SJSA1 (cell line): ENCODE measurements around the gene NOL8. TPM values are rescaled to one million over a fixed set of nuclear protein-coding genes. Genes with fewer than 3 reads are reported as not detected.

Experiments
- DNase-seq, 2 experiments: peaks; one replicate each; pipeline ENCODE4 v3.0.0-alpha.2; 2015 to 2020; ENCODE audit warnings: low spot score in 2 of 2, low read depth in 1 of 2
- H3K27ac ChIP-seq: fragments of 250-450 bp; sonication (Bioruptor Pico); 2 replicates; pipeline ENCODE4 v1.5.1; 2020; ENCODE audit warnings: mild to moderate bottlenecking, moderate library complexity
- H3K27me3 ChIP-seq: fragments of 250-450 bp; sonication (Bioruptor Pico); replicated peaks from 2 replicates; pipeline ENCODE4 v1.5.1; 2020; ENCODE audit warnings: mild to moderate bottlenecking, moderate library complexity
- H3K36me3 ChIP-seq: fragments of 250-450 bp; sonication (Bioruptor Pico); 2 replicates; pipeline ENCODE4 v1.5.1; 2020; ENCODE audit warnings: mild to moderate bottlenecking
- H3K4me1 ChIP-seq: fragments of 250-450 bp; sonication (Bioruptor Pico); replicated peaks from 2 replicates; pipeline ENCODE4 v1.6.1; 2021; ENCODE audit warnings: mild to moderate bottlenecking
- H3K4me3 ChIP-seq: fragments of 250-450 bp; sonication (Bioruptor Pico); 2 replicates; pipeline ENCODE4 v1.5.1; 2020; ENCODE audit warnings: mild to moderate bottlenecking
- H3K9me3 ChIP-seq: fragments of 250-450 bp; sonication (Bioruptor Pico); replicated peaks from 2 replicates; pipeline ENCODE4 v1.5.1; 2020; ENCODE audit warnings: mild to moderate bottlenecking
- total RNA-seq: library from RNA; depleted of rRNA; stranded (reverse); fragments of >200 nt; shearing (Covaris generic); gene quantifications from 2 replicates; pipeline ENCODE4 v1.2.3, GENCODE V29; 2014

The NOL8 gene
- total RNA-seq, 1 experiment from 2014 or later = 16.3 TPM

GRCh38 chr9:92332577-92333281, 7.6 kb upstream of the NOL8 start:
- peaks cover 15% of the 10 kb centered on the region for H3K36me3 ChIP-seq
- H3K9me3 ChIP-seq = no peaks in the 10 kb centered on the region
- H3K27me3 ChIP-seq = no peaks in the 10 kb centered on the region
- no peak overlapping the region for H3K4me3 ChIP-seq
- DNase-seq = no peak
- no peak overlapping the region for H3K27ac ChIP-seq
- no peaks in the 10 kb centered on the region for H3K4me1 ChIP-seq

GRCh38 chr9:92328225-92328624, 3.1 kb upstream of the NOL8 start:
- H3K9me3 ChIP-seq = no peaks in the 10 kb centered on the region
- DNase-seq = peak in 1 of 2 experiments; percentile 10
- no peaks in the 10 kb centered on the region for H3K27me3 ChIP-seq
- H3K36me3 ChIP-seq = peaks cover under 1% of the 10 kb centered on the region
- no peak overlapping the region for H3K27ac ChIP-seq
- peaks cover 10% of the 10 kb centered on the region; the same call in 1 of the 2 replicates for H3K4me1 ChIP-seq
- no peak overlapping the region for H3K4me3 ChIP-seq

GRCh38 chr9:92327283-92327850, 2.2 kb upstream of the NOL8 start:
- no peaks in the 10 kb centered on the region for H3K9me3 ChIP-seq
- H3K27ac ChIP-seq = no peak overlapping the region
- peaks cover 10% of the 10 kb centered on the region; the same call in 1 of the 2 replicates for H3K4me1 ChIP-seq
- no peak overlapping the region for H3K4me3 ChIP-seq
- no peaks in the 10 kb centered on the region for H3K27me3 ChIP-seq
- peaks cover 8% of the 10 kb centered on the region for H3K36me3 ChIP-seq
- DNase-seq = no peak

GRCh38 chr9:92325991-92326500, 896 bp upstream of the NOL8 start:
- no peaks in the 10 kb centered on the region for H3K9me3 ChIP-seq
- H3K27me3 ChIP-seq = no peaks in the 10 kb centered on the region
- H3K4me1 ChIP-seq = peaks cover 10% of the 10 kb centered on the region; the same call in 1 of the 2 replicates
- peak overlapping the region; percentile 63 for H3K4me3 ChIP-seq
- H3K36me3 ChIP-seq = peaks cover 16% of the 10 kb centered on the region
- peak overlapping the region; percentile 97 for H3K27ac ChIP-seq
- no peak for DNase-seq

- Histone ChIP-seq H3K36me3 (peaks cover 22% of the 10 kb centered on the region), H3K27ac (peak overlapping the region; percentile 97), H3K27me3 (no peaks in the 10 kb centered on the region), H3K4me3 (peak overlapping the region; percentile 63), H3K9me3 (no peaks in the 10 kb centered on the region), H3K4me1 (peaks cover 10% of the 10 kb centered on the region; the same call in 1 of the 2 replicates)
- no peak for DNase-seq
These were observed 271 bp downstream of the NOL8 start for GRCh38 chr9:92324889-92325268.

GRCh38 chr9:92324431-92324830, 719 bp downstream of the NOL8 start:
- Histone ChIP-seq H3K27me3 (no peaks in the 10 kb centered on the region), H3K4me3 (peak overlapping the region; percentile 63), H3K9me3 (no peaks in the 10 kb centered on the region), H3K27ac (peak overlapping the region; percentile 97), H3K4me1 (peaks cover 10% of the 10 kb centered on the region; the same call in 1 of the 2 replicates), H3K36me3 (peaks cover 25% of the 10 kb centered on the region)
- DNase-seq = no peak

GRCh38 chr9:92315456-92315855, 9.7 kb downstream of the NOL8 start:
- H3K27ac ChIP-seq = no peak overlapping the region
- no peaks in the 10 kb centered on the region for H3K9me3 ChIP-seq
- no peaks in the 10 kb centered on the region for H3K4me1 ChIP-seq
- H3K4me3 ChIP-seq = no peak overlapping the region
- H3K36me3 ChIP-seq = peaks cover 54% of the 10 kb centered on the region
- no peaks in the 10 kb centered on the region for H3K27me3 ChIP-seq
- DNase-seq = no peak

- peaks cover 58% of the 10 kb centered on the region for H3K36me3 ChIP-seq
These were observed 11.5 kb downstream of the NOL8 start for GRCh38 chr9:92313624-92314012.

GRCh38 chr9:92312887-92313623, 12.1 kb downstream of the NOL8 start:
- peaks cover 58% of the 10 kb centered on the region for H3K36me3 ChIP-seq
- H3K4me1 ChIP-seq = no peaks in the 10 kb centered on the region
- H3K4me3 ChIP-seq = no peak overlapping the region
- H3K9me3 ChIP-seq = no peaks in the 10 kb centered on the region
- no peak for DNase-seq
- no peaks in the 10 kb centered on the region for H3K27me3 ChIP-seq
- no peak overlapping the region for H3K27ac ChIP-seq

More at GRCh38 chr9:92313624-92314012, 11.5 kb downstream of the NOL8 start:
- H3K27me3 ChIP-seq = no peaks in the 10 kb centered on the region
- H3K27ac ChIP-seq = no peak overlapping the region
- no peaks in the 10 kb centered on the region for H3K9me3 ChIP-seq
- DNase-seq = no peak
- H3K4me3 ChIP-seq = no peak overlapping the region
- no peaks in the 10 kb centered on the region for H3K4me1 ChIP-seq

GRCh38 chr9:92310562-92310961, 14.6 kb downstream of the NOL8 start:
- Histone ChIP-seq H3K4me1 (no peaks in the 10 kb centered on the region), H3K27ac (no peak overlapping the region), H3K36me3 (peaks cover 69% of the 10 kb centered on the region), H3K9me3 (no peaks in the 10 kb centered on the region), H3K27me3 (no peaks in the 10 kb centered on the region), H3K4me3 (no peak overlapping the region)
- DNase-seq = no peak

- no peak for DNase-seq
- Histone ChIP-seq H3K27me3 (no peaks in the 10 kb centered on the region), H3K36me3 (peaks cover 86% of the 10 kb centered on the region)
These were observed 16.3 kb downstream of the NOL8 start for GRCh38 chr9:92308893-92309292.

GRCh38 chr9:92300936-92301335, 24.2 kb downstream of the NOL8 start:
- DNase-seq = no peak
- H3K9me3 ChIP-seq = no peaks in the 10 kb centered on the region
- no peak overlapping the region for H3K4me3 ChIP-seq
- no peak overlapping the region for H3K27ac ChIP-seq
- H3K4me1 ChIP-seq = no peaks in the 10 kb centered on the region
- peaks cover 88% of the 10 kb centered on the region for H3K36me3 ChIP-seq
- no peaks in the 10 kb centered on the region for H3K27me3 ChIP-seq

More at GRCh38 chr9:92308893-92309292, 16.3 kb downstream of the NOL8 start:
- Histone ChIP-seq H3K9me3 (no peaks in the 10 kb centered on the region), H3K27ac (no peak overlapping the region), H3K4me3 (no peak overlapping the region), H3K4me1 (no peaks in the 10 kb centered on the region)

- no peak for DNase-seq
- H3K4me1 ChIP-seq = peaks cover 7% of the 10 kb centered on the region
- H3K27me3 ChIP-seq = no peaks in the 10 kb centered on the region
- H3K27ac ChIP-seq = no peak overlapping the region
- peaks cover 70% of the 10 kb centered on the region for H3K36me3 ChIP-seq
- no peak overlapping the region for H3K4me3 ChIP-seq
- no peaks in the 10 kb centered on the region for H3K9me3 ChIP-seq
These were observed 26.0 kb downstream of the NOL8 start for GRCh38 chr9:92299116-92299515.

- Histone ChIP-seq H3K36me3 (peaks cover 59% of the 10 kb centered on the region), H3K9me3 (no peaks in the 10 kb centered on the region), H3K27me3 (no peaks in the 10 kb centered on the region), H3K4me1 (peaks cover 7% of the 10 kb centered on the region), H3K27ac (no peak overlapping the region), H3K4me3 (no peak overlapping the region)
- DNase-seq = no peak
These were observed 27.1 kb downstream of the NOL8 start for GRCh38 chr9:92298036-92298435.
